ENCODE data around the gene ZNF275.

The ZNF275 gene

DNA sequence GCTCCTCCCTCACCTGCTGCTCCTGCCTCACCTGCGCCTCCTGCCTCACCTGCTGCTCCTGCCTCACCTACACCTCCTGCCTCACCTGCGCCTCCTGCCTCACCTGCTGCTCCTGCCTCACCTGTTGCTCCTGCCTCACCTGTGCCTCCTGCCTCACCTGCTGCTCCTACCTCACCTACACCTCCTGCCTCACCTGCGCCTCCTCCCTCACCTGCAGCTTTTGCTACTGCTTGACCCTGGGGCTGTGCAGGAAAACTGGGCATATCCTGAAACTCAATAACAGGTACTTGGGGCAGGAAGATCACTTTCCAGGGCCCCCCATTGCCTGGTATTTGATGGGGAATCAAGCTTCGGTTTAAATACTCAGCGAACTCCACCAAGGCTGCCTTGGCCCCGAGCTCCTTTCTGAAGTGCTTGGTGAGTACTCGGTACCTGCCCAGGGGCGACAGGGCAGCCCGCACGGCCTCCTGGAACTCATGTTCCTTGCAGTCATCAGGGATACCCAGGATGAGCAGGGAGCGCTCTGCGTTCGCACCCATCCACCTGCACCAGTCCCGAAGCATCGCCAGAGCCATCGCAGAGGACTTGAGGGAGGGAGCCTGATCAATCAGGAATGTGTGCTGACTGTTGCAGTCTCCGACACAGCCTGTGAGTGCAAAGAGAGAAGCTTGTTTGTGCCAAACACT lies 64.5 kb downstream of the ZNF275 start:
- DNase-seq (ENCODE audit: extremely low spot score), result no peak
- TF ChIP-seq SUZ12 (IDR thresholded peaks at IDR 0.05), result no peak
- TF ChIP-seq L3MBTL2 (conservative IDR thresholded peaks at IDR 0.05), result no peak
- TF ChIP-seq TARDBP (IDR thresholded peaks at IDR 0.05), result no peak
- no peak for TF ChIP-seq NFRKB (IDR thresholded peaks at IDR 0.05)
- TF ChIP-seq FOXA1 (IDR thresholded peaks at IDR 0.05), result no peak
- TF ChIP-seq ELF4 (IDR thresholded peaks at IDR 0.05), result no peak
- TF ChIP-seq PKNOX1 (IDR thresholded peaks at IDR 0.05), result no peak
- no peak for TF ChIP-seq HDGF (IDR thresholded peaks at IDR 0.05; ENCODE audit: borderline replicate concordance)
- no peak for TF ChIP-seq CTBP1 (IDR thresholded peaks at IDR 0.05; ENCODE audit: borderline replicate concordance)
- TF ChIP-seq SP1 (IDR thresholded peaks at IDR 0.05), result no peak
- CTCF ChIA-PET, result interaction anchor here (1.0 to 1.3 kb wide), 4 partner anchors 17 to 40 kb away, joined by 3 to 4 read pairs (median 3); no protein-coding TSS in a partner anchor
- POLR2A ChIA-PET, result no interaction called here

DNA sequence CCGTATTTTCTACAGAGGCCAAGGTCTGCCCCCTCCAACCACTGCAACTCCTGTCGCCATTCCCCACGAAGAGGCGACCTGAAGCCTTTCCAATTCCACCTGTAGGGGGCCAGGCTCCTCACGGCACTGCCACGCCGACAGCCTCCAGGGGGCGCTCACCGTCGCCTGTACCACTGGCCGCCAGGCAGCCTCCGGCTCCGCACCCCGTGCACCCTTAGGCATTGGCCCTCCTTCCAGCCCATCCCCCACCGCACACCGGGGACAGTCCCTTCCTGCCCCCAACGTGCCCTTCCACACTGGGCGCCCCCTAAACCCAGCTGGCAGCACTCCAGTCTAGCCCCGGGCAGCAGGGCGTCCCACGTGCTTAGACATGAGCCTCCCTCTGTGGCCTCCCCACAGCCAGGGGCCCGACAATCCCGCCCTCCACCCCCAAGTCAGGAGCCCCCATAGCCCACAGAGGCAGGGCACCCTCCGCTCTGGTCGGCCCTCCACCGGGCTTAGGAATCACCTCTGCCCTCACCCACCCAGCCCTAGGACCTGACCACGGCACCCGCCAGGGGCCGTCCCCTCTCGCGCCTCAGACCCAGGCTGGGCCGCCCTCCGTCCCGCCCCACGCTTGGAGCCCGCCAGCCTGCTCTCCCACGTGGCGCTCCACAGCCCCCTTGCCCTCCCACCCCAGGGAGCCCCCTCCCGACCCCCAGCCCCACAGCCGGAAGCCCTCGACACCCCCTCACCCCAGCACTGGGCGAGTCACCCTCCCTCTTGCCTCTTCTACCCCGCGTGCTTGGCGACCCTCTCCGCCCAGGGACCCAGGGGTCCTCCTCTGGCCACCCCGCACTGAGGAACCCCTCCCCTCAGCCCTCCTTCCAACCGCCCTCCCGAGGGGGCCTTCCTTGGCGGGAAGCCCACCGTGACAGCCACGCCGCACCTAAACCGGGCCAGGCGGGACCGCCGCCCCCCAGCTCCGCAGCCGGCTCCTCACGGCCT lies 66.5 kb downstream of the ZNF275 start:
- ChIA-PET CTCF (no interaction called here), POLR2A (no interaction called here)
- TF ChIP-seq ZNF384 (IDR thresholded peaks at IDR 0.05) (no peak), ARNT (IDR thresholded peaks at IDR 0.05) (no peak), L3MBTL2 (conservative IDR thresholded peaks at IDR 0.05) (peak; percentile 37)
- peak; percentile 93 for DNase-seq (ENCODE audit: extremely low spot score)

DNA sequence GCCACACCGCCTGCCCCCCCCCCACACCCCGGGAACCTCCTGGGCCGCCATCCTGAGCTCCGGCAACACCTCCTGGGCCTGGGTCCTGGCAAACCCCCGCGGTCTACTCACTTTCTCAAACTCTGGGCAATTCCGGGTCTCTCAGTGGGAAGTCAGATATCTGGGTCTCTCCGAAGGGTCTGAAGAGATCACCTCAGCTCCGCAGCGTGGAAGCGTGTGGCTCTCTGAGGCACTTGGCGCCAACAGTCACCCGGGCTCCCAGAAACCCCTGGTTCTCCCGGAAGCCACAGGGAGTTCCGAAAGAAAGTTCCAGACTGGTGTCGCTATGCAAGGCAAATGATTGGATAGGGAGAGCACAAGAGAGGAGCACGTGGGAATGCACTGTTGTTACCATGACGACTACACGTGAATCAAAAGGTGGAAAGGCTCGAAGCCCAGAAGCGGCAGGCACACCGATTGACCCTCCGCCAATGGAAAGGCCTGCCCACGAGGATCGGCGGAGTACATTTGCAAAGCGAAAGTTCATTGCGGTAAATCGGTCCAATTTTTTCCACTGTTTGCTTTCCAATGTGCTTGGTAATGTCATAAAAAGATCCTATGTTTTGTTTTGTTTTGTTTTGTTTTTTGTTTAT lies 67.3 kb downstream of the ZNF275 start, which contains the start of gene PNMA6E:
Gene PNMA6E (minus strand): TSS at position 218 of the 632 bp plus-strand sequence. CDS start 2,501 bp downstream, outside the sequence.
- POLR2A ChIA-PET, result no interaction called here
- no peak for DNase-seq (ENCODE audit: extremely low spot score)
- TF ChIP-seq SUZ12 (IDR thresholded peaks at IDR 0.05), result no peak
- peak; percentile 42; the same call in 1 of the 2 replicates for TF ChIP-seq L3MBTL2 (conservative IDR thresholded peaks at IDR 0.05)
- CTCF ChIA-PET, result no interaction called here

Data from HEK293T (cell line).